GM23338 (cell line): ENCODE results near the gene USP7. TPM values are rescaled to one million over a fixed set of nuclear protein-coding genes. Genes with fewer than 3 reads are reported as not detected.

Experiments used
- ATAC-seq: fragments of 200-7000 bp; cut with Tn5 transposase; 3 replicates; pipeline ENCODE4 v1.9.1; 2020
- DNase-seq: peaks from one replicate; pipeline ENCODE4 v3.0.0-alpha.2; 2015; ENCODE audit warnings: low spot score
- H2AFZ ChIP-seq: fragments of 200-600 bp; sonication (generic); 2 replicates; pipeline ENCODE4 v1.8.0; 2016; ENCODE audit warnings: antibody characterized with exemption, mild to moderate bottlenecking, moderate library complexity
- H3F3A ChIP-seq: fragments of 200-600 bp; sonication (generic); replicated peaks from 2 replicates; pipeline ENCODE4 v1.8.0; 2017; ENCODE audit warnings: antibody characterized with exemption, mixed run types, low read depth
- H3K27ac ChIP-seq: fragments of 200-600 bp; sonication (generic); 2 replicates; pipeline ENCODE4 v1.6.1; 2016; ENCODE audit warnings: low read depth
- H3K27me3 ChIP-seq: fragments of 200-600 bp; sonication (generic); 2 replicates; pipeline ENCODE4 v1.8.0; 2016; ENCODE audit warnings: mild to moderate bottlenecking, mixed run types, moderate library complexity; ENCODE audit not compliant: insufficient read depth
- H3K36me3 ChIP-seq: fragments of 200-600 bp; sonication (generic); 2 replicates; pipeline ENCODE4 v1.8.0; 2016; ENCODE audit warnings: mild to moderate bottlenecking; ENCODE audit not compliant: insufficient read depth
- H3K4me1 ChIP-seq: fragments of 200-600 bp; sonication (generic); 2 replicates; pipeline ENCODE4 v1.8.0; 2016; ENCODE audit warnings: mild to moderate bottlenecking, moderate library complexity; ENCODE audit not compliant: insufficient read depth
- H3K4me2 ChIP-seq: fragments of 200-600 bp; sonication (generic); 2 replicates; pipeline ENCODE4 v1.7.1; 2017; ENCODE audit warnings: mixed run types
- H3K4me3 ChIP-seq: fragments of 200-600 bp; sonication (generic); 2 replicates; pipeline ENCODE4 v1.6.1; 2016; ENCODE audit warnings: mixed run types
- H3K79me2 ChIP-seq: fragments of 200-600 bp; sonication (generic); replicated peaks from 2 replicates; pipeline ENCODE4 v1.8.0; 2017; ENCODE audit warnings: mild to moderate bottlenecking; ENCODE audit not compliant: insufficient read depth
- H3K9me2 ChIP-seq: fragments of 200-600 bp; sonication (generic); 2 replicates; pipeline ENCODE4 v1.8.0; 2017; ENCODE audit not compliant: insufficient read depth
- H4K20me1 ChIP-seq: fragments of 200-600 bp; sonication (generic); replicated peaks from 2 replicates; pipeline ENCODE4 v1.8.0; 2017; ENCODE audit warnings: mild to moderate bottlenecking; ENCODE audit not compliant: insufficient read depth
- H3K27ac Mint-ChIP-seq: 2 replicates; pipeline ENCODE4 v1.8.0; 2020; ENCODE audit warnings: inconsistent platforms, mild to moderate bottlenecking, moderate library complexity, mixed read lengths
- H3K27me3 Mint-ChIP-seq: 3 replicates; pipeline ENCODE4 v1.8.0; 2022; ENCODE audit warnings: low read depth, mild to moderate bottlenecking, moderate library complexity, mixed read lengths, inconsistent platforms; ENCODE audit not compliant: insufficient read depth, poor library complexity
- H3K36me3 Mint-ChIP-seq: 3 replicates; pipeline ENCODE4 v1.8.0; 2021; ENCODE audit warnings: low read depth, mild to moderate bottlenecking, inconsistent platforms, moderate library complexity, mixed read lengths
- H3K4me1 Mint-ChIP-seq: 3 replicates; pipeline ENCODE4 v1.8.0; 2020; ENCODE audit warnings: mild to moderate bottlenecking, inconsistent platforms, mixed read lengths
- H3K4me3 Mint-ChIP-seq: 3 replicates; pipeline ENCODE4 v1.8.0; 2021; ENCODE audit warnings: moderate library complexity, mild to moderate bottlenecking, inconsistent platforms, mixed read lengths
- H3K9me3 Mint-ChIP-seq: 3 replicates; pipeline ENCODE4 v1.8.0; 2020; ENCODE audit warnings: moderate library complexity, mild to moderate bottlenecking, inconsistent platforms, mixed read lengths
- CREB1 ChIP-seq: fragments of 250-450 bp; sonication (Bioruptor Pico); IDR thresholded peaks from 2 replicates; pipeline ENCODE4 v1.5.0; 2020; ENCODE audit warnings: low read depth, mild to moderate bottlenecking, moderate library complexity
- EZH2phosphoT487 ChIP-seq: fragments of 200-600 bp; sonication (generic); IDR thresholded peaks from one replicate; pipeline ENCODE4 v1.8.1; 2018; ENCODE audit warnings: antibody characterized with exemption; ENCODE audit not compliant: unreplicated experiment
- JUNB ChIP-seq: IDR thresholded peaks from one replicate; pipeline ENCODE4 v1.6.1; 2016; ENCODE audit warnings: antibody characterized with exemption; ENCODE audit not compliant: unreplicated experiment
- ZNF331 ChIP-seq: fragments of 250-450 bp; sonication (Bioruptor Pico); IDR thresholded peaks from 2 replicates; pipeline ENCODE4 v1.5.0; 2020; ENCODE audit warnings: low read depth, mild to moderate bottlenecking, moderate library complexity
- polyA plus RNA-seq: library from polyadenylated mRNA; unstranded; fragments of >200 nt; fragmentation: Nextera tagmentation; extraction: Ambion mirVana; gene quantifications from 2 replicates; pipeline ENCODE4 v1.2.1, GENCODE V29; 2016
- total RNA-seq: library from RNA; depleted of rRNA; stranded (reverse); fragments of >200 nt; shearing (Covaris generic); gene quantifications from 2 replicates; pipeline ENCODE4 v1.2.3, GENCODE V29; 2014
- TF ChIP-seq, protein P1 (sequence below), 2 experiments: fragments of 200-600 bp in 1 of 2; sonication (generic) in 1 of 2; conservative IDR thresholded peaks; 2 replicates each; pipeline versions ENCODE4 v1.5.1 to v1.6.1; 2016 to 2017; ENCODE audit warnings: antibody characterized with exemption in 2 of 2, low read depth in 2 of 2, mild to moderate bottlenecking in 2 of 2, moderate library complexity in 1 of 2
- TF ChIP-seq, protein P2 (sequence below): IDR thresholded peaks from one replicate; pipeline ENCODE4 v1.6.1; 2018; ENCODE audit warnings: antibody characterized with exemption; ENCODE audit not compliant: unreplicated experiment
- TF ChIP-seq, protein P3 (sequence below): IDR thresholded peaks from 2 replicates; pipeline ENCODE4 v1.6.1; 2016; ENCODE audit warnings: antibody characterized with exemption
- TF ChIP-seq, protein P4 (sequence below): fragments of 250-450 bp; sonication (Bioruptor Pico); IDR thresholded peaks from 2 replicates; pipeline ENCODE4 v1.5.0; 2020; ENCODE audit warnings: mild to moderate bottlenecking, moderate library complexity

The USP7 gene
- total and polyA plus RNA-seq, 2 experiments from 2014 or later = 42.3 to 130 TPM

DNA sequence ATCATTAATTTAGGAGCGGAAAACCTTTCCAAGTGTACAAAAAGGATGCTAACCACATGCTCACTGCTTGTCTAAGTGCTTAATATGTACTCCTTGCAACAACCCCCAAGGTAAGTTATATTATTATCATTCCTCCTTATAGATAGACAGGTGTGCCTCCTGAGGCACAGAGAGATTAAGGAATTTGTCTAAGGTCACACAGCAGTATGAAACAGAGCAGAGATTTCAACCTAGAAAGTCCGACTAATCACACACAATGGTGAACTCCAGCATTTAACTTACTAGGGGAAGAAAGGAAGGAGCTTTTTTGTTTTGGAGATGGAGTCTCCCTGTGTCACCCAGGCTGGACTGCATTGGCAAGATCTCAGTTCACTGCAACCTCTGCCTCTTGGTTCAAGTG lies 37.0 kb upstream of the USP7 start (continued):
- TF ChIP-seq, protein P1, sequence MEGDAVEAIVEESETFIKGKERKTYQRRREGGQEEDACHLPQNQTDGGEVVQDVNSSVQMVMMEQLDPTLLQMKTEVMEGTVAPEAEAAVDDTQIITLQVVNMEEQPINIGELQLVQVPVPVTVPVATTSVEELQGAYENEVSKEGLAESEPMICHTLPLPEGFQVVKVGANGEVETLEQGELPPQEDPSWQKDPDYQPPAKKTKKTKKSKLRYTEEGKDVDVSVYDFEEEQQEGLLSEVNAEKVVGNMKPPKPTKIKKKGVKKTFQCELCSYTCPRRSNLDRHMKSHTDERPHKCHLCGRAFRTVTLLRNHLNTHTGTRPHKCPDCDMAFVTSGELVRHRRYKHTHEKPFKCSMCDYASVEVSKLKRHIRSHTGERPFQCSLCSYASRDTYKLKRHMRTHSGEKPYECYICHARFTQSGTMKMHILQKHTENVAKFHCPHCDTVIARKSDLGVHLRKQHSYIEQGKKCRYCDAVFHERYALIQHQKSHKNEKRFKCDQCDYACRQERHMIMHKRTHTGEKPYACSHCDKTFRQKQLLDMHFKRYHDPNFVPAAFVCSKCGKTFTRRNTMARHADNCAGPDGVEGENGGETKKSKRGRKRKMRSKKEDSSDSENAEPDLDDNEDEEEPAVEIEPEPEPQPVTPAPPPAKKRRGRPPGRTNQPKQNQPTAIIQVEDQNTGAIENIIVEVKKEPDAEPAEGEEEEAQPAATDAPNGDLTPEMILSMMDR (conservative IDR thresholded peaks at IDR 0.05; ENCODE audit: low read depth in 2 of 2) = no peak
- TF ChIP-seq EZH2phosphoT487 = no peak
- no peak for TF ChIP-seq CREB1 (CRISPR knock-in tag)
- TF ChIP-seq ZNF331 (CRISPR knock-in tag) = no peak
- TF ChIP-seq, protein P2, sequence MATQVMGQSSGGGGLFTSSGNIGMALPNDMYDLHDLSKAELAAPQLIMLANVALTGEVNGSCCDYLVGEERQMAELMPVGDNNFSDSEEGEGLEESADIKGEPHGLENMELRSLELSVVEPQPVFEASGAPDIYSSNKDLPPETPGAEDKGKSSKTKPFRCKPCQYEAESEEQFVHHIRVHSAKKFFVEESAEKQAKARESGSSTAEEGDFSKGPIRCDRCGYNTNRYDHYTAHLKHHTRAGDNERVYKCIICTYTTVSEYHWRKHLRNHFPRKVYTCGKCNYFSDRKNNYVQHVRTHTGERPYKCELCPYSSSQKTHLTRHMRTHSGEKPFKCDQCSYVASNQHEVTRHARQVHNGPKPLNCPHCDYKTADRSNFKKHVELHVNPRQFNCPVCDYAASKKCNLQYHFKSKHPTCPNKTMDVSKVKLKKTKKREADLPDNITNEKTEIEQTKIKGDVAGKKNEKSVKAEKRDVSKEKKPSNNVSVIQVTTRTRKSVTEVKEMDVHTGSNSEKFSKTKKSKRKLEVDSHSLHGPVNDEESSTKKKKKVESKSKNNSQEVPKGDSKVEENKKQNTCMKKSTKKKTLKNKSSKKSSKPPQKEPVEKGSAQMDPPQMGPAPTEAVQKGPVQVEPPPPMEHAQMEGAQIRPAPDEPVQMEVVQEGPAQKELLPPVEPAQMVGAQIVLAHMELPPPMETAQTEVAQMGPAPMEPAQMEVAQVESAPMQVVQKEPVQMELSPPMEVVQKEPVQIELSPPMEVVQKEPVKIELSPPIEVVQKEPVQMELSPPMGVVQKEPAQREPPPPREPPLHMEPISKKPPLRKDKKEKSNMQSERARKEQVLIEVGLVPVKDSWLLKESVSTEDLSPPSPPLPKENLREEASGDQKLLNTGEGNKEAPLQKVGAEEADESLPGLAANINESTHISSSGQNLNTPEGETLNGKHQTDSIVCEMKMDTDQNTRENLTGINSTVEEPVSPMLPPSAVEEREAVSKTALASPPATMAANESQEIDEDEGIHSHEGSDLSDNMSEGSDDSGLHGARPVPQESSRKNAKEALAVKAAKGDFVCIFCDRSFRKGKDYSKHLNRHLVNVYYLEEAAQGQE = no peak

DNA sequence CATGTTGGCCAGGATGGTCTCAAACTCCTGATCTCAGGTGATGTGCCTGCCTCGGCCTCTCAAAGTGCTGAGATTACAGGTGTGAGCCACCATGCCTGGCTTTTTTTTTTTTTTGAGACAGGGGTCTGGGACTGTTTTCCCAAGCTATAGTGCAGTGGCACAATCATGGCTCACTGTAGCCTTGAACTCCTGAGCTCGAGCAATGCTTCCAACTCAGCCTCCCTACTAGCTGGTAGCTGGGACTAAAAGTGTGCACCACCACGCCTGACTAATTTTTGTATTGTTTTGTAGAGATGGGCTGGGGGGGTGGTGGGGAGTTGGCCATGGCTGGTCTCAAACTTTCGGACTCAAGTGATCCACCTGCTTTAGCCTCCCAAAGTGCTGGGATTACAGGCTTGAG lies 36.1 kb upstream of the USP7 start:
- no peaks in the 10 kb centered on the region; the same call in 1 of the 2 replicates for H3F3A ChIP-seq
- no peak overlapping the region for H3K4me3 ChIP-seq
- TF ChIP-seq, protein P3, sequence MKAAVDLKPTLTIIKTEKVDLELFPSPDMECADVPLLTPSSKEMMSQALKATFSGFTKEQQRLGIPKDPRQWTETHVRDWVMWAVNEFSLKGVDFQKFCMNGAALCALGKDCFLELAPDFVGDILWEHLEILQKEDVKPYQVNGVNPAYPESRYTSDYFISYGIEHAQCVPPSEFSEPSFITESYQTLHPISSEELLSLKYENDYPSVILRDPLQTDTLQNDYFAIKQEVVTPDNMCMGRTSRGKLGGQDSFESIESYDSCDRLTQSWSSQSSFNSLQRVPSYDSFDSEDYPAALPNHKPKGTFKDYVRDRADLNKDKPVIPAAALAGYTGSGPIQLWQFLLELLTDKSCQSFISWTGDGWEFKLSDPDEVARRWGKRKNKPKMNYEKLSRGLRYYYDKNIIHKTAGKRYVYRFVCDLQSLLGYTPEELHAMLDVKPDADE = no peak
- no peak for TF ChIP-seq ZNF331 (CRISPR knock-in tag)
- TF ChIP-seq JUNB = no peak
- TF ChIP-seq, protein P2 = no peak
- TF ChIP-seq, protein P4, sequence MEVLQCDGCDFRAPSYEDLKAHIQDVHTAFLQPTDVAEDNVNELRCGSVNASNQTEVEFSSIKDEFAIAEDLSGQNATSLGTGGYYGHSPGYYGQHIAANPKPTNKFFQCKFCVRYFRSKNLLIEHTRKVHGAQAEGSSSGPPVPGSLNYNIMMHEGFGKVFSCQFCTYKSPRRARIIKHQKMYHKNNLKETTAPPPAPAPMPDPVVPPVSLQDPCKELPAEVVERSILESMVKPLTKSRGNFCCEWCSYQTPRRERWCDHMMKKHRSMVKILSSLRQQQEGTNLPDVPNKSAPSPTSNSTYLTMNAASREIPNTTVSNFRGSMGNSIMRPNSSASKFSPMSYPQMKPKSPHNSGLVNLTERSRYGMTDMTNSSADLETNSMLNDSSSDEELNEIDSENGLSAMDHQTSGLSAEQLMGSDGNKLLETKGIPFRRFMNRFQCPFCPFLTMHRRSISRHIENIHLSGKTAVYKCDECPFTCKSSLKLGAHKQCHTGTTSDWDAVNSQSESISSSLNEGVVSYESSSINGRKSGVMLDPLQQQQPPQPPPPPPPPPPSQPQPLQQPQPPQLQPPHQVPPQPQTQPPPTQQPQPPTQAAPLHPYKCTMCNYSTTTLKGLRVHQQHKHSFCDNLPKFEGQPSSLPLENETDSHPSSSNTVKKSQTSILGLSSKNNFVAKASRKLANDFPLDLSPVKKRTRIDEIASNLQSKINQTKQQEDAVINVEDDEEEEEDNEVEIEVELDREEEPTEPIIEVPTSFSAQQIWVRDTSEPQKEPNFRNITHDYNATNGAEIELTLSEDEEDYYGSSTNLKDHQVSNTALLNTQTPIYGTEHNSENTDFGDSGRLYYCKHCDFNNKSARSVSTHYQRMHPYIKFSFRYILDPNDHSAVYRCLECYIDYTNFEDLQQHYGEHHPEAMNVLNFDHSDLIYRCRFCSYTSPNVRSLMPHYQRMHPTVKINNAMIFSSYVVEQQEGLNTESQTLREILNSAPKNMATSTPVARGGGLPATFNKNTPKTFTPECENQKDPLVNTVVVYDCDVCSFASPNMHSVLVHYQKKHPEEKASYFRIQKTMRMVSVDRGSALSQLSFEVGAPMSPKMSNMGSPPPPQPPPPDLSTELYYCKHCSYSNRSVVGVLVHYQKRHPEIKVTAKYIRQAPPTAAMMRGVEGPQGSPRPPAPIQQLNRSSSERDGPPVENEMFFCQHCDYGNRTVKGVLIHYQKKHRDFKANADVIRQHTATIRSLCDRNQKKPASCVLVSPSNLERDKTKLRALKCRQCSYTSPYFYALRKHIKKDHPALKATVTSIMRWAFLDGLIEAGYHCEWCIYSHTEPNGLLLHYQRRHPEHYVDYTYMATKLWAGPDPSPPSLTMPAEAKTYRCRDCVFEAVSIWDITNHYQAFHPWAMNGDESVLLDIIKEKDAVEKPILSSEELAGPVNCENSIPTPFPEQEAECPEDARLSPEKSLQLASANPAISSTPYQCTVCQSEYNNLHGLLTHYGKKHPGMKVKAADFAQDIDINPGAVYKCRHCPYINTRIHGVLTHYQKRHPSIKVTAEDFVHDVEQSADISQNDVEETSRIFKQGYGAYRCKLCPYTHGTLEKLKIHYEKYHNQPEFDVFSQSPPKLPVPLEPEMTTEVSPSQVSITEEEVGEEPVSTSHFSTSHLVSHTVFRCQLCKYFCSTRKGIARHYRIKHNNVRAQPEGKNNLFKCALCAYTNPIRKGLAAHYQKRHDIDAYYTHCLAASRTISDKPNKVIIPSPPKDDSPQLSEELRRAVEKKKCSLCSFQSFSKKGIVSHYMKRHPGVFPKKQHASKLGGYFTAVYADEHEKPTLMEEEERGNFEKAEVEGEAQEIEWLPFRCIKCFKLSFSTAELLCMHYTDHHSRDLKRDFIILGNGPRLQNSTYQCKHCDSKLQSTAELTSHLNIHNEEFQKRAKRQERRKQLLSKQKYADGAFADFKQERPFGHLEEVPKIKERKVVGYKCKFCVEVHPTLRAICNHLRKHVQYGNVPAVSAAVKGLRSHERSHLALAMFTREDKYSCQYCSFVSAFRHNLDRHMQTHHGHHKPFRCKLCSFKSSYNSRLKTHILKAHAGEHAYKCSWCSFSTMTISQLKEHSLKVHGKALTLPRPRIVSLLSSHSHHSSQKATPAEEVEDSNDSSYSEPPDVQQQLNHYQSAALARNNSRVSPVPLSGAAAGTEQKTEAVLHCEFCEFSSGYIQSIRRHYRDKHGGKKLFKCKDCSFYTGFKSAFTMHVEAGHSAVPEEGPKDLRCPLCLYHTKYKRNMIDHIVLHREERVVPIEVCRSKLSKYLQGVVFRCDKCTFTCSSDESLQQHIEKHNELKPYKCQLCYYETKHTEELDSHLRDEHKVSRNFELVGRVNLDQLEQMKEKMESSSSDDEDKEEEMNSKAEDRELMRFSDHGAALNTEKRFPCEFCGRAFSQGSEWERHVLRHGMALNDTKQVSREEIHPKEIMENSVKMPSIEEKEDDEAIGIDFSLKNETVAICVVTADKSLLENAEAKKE = no peak

More for the DNA sequence above, 36.1 kb upstream of the USP7 start:
- Mint-ChIP-seq H3K27ac (no peak overlapping the region), H3K36me3 (no peaks in the 10 kb centered on the region), H3K27me3 (peaks cover 7% of the 10 kb centered on the region), H3K4me1 (no peaks in the 10 kb centered on the region), H3K4me3 (no peak overlapping the region), H3K9me3 (no peaks in the 10 kb centered on the region; the same call in 2 of the 3 replicates)
- no peak overlapping the region for H2AFZ ChIP-seq
- no peak overlapping the region for H3K4me2 ChIP-seq
- no peaks in the 10 kb centered on the region for H3K9me2 ChIP-seq
- DNase-seq (no peak), ATAC-seq (no peak)
- no peaks in the 10 kb centered on the region for H3K36me3 ChIP-seq
- H3K79me2 ChIP-seq = no peaks in the 10 kb centered on the region
- H4K20me1 ChIP-seq = no peaks in the 10 kb centered on the region
- H3K27ac ChIP-seq = no peak overlapping the region
- H3K4me1 ChIP-seq = no peaks in the 10 kb centered on the region
- H3K27me3 ChIP-seq = no peaks in the 10 kb centered on the region
